BJ (cell line): ENCODE results near the gene EDNRB. TPM values are rescaled to one million over a fixed set of nuclear protein-coding genes. Genes with fewer than 3 reads are reported as not detected.
A peak's percentile ranks its signal among the peaks of the same experiment; 100 is the strongest.

ENCODE experiments used
- CTCF ChIA-PET: fragments of 350-600 bp; formaldehyde crosslinking; extraction: SDS; loops from one replicate; lab custom pipeline; 2021; ENCODE audit warnings: antibody characterized with exemption, inconsistent platforms; lab: Yijun Ruan, JAX
- POLR2A ChIA-PET: fragments of 300-600 bp; sonication (Branson Sonifier 250); formaldehyde crosslinking; extraction: SDS; loops from one replicate; lab custom pipeline; 2021; ENCODE audit warnings: antibody characterized with exemption; lab: Charles Lee
- DNase-seq: peaks from one replicate; pipeline ENCODE4 v3.0.0-alpha.2; 2011; ENCODE audit warnings: low read depth
- H3K27me3 ChIP-seq: 2 replicates; pipeline ENCODE4 v1.6.0; 2011; ENCODE audit warnings: low read length; ENCODE audit not compliant: control insufficient read depth, insufficient read depth
- H3K36me3 ChIP-seq: 2 replicates; pipeline ENCODE4 v1.5.1; 2011; ENCODE audit warnings: low read length; ENCODE audit not compliant: control insufficient read depth, insufficient read depth
- H3K4me3 ChIP-seq: 2 replicates; pipeline ENCODE4 v1.5.1; 2011; ENCODE audit warnings: low read depth, mild to moderate bottlenecking, control low read depth, low read length
- polyA plus RNA-seq: library from polyadenylated mRNA; depleted of rRNA; stranded (reverse); fragments of >200 nt; gene quantifications from 2 replicates; pipeline ENCODE4 v1.2.3, GENCODE V29; 2011
- TF ChIP-seq, protein P1 (sequence below): IDR thresholded peaks from 2 replicates; pipeline ENCODE4 v1.5.1; 2011; ENCODE audit warnings: low read depth, mild to moderate bottlenecking, control low read depth, inconsistent platforms, low read length, moderate library complexity; ENCODE audit not compliant: insufficient read depth

EDNRB gene
- polyA plus RNA-seq, 1 experiment, result not detected

DNA sequence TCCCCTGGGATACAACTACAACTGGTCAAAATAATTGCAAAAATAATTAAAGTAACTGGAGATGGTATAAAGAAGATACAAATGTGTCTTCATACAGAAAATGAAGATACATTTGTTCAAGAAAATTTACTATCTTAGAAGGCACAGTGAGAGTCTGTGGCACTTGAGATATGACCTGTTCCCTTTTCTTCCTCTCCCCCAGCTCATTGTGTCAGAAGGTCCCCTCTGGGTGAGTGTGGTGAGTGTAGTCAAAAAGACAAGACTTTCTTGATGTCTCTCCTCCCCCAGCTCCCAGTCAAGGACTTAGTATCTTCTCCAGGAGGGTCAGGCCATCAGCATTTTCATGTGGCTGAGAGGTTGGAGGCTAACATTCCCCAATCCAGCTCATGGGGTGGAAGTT, 51.7 kb downstream of the EDNRB start:
- Histone ChIP-seq H3K4me3 (no peak overlapping the region), H3K36me3 (no peaks in the 10 kb centered on the region), H3K27me3 (no peaks in the 10 kb centered on the region)
- DNase-seq, result no peak
- TF ChIP-seq, protein P1, sequence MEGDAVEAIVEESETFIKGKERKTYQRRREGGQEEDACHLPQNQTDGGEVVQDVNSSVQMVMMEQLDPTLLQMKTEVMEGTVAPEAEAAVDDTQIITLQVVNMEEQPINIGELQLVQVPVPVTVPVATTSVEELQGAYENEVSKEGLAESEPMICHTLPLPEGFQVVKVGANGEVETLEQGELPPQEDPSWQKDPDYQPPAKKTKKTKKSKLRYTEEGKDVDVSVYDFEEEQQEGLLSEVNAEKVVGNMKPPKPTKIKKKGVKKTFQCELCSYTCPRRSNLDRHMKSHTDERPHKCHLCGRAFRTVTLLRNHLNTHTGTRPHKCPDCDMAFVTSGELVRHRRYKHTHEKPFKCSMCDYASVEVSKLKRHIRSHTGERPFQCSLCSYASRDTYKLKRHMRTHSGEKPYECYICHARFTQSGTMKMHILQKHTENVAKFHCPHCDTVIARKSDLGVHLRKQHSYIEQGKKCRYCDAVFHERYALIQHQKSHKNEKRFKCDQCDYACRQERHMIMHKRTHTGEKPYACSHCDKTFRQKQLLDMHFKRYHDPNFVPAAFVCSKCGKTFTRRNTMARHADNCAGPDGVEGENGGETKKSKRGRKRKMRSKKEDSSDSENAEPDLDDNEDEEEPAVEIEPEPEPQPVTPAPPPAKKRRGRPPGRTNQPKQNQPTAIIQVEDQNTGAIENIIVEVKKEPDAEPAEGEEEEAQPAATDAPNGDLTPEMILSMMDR, result no peak
- ChIA-PET CTCF (no interaction called here), POLR2A (no interaction called here)

DNA sequence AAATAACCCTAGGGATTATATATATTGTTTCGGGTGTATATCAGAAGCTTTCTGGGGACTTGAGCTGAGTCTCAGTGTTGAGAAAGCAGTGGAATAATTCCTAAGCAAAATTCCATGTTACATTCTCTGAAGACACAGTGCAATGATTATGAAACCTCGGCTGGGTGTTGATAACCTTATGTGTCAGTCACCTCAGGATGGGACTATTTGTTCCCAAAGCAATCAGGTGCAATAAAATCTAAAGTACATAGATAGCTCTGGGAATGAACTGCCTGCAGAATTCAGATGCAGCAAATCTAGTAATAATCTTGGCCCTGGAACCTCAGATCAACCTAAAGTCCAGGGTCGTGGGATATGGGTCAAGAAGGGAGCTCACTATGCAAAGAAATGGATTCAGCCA, 53.0 kb downstream of the EDNRB start:
- Histone ChIP-seq H3K27me3 (no peaks in the 10 kb centered on the region), H3K36me3 (no peaks in the 10 kb centered on the region), H3K4me3 (no peak overlapping the region)
- TF ChIP-seq, protein P1, result no peak
- no peak for DNase-seq
- ChIA-PET CTCF (interaction anchor here (0.5 kb wide), 1 partner anchor 127 kb away, joined by 3 read pairs; no protein-coding TSS in a partner anchor), POLR2A (no interaction called here)

DNA sequence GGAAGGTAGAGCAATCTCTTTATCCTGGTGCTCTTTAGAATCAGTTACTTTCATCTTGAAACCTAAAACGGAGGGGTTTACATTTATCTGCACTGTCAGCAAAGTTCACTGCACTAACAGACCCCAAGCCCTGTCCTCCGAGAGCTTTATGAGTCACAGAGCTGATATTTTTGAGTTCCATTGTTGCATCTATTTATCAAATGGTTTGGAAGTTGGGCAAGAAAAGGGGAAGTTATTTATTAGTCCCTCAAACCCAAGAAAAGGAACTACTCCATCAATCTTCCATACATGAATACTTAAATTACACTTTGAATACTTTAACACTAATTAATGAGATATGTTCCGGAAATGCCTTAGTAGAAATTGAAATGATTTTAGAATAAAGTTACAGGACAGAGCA, 55.5 kb downstream of the EDNRB start:
- POLR2A ChIA-PET, result no interaction called here
- TF ChIP-seq, protein P1, result no peak
- no peaks in the 10 kb centered on the region for H3K36me3 ChIP-seq
- H3K4me3 ChIP-seq, result no peak overlapping the region
- no peaks in the 10 kb centered on the region for H3K27me3 ChIP-seq
- CTCF ChIA-PET, result no interaction called here
- no peak for DNase-seq

DNA sequence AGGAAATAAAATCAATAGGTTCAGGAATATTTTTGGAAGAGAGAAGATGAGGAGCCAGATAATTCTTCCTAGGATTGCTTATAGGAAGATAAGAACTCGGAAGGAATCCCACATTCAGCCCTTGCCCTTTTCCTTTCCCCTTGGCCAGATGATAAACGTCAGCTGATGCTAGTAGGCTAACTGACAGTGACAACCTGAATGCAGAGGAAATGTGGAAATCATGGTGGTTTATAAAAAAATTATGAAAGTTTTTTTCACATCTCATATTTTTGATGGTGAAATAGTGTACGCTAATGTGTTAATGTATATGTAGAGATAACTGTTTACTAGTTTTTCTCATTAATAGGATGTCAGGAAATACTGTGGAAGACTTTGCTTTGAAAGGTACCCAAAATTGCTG, 56.9 kb downstream of the EDNRB start:
- no peak for DNase-seq
- CTCF ChIA-PET, result no interaction called here
- TF ChIP-seq, protein P1, result no peak

DNA sequence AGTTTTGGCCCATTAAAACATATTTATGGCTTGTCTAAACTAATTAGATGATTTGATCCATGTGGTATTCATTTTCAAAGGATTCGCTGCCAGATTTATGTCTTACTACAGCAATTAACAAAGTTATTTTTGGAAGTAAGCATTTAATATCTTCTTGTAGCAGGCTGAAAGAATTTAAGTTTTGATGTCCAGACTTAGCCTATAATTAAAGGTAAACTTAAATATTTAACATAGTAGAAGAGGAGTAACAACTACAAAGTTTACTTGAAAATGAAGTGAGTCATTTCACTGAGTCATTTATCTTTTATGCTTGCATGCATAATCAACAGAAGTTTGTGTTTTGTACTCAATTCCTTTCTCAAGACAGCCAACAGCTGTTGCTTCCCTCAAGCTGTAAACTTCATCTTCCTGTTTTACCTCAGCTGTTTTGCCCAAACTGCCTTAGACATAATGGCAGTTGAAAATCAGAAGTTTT, 58.1 kb downstream of the EDNRB start:
- H3K36me3 ChIP-seq, result no peaks in the 10 kb centered on the region
- peak; percentile 3 for DNase-seq
- ChIA-PET CTCF (no interaction called here), POLR2A (no interaction called here)
- no peak overlapping the region for H3K4me3 ChIP-seq
- no peaks in the 10 kb centered on the region for H3K27me3 ChIP-seq
- TF ChIP-seq, protein P1, result no peak

More for the DNA sequence above, 56.9 kb downstream of the EDNRB start:
- Histone ChIP-seq H3K4me3 (no peak overlapping the region), H3K27me3 (no peaks in the 10 kb centered on the region), H3K36me3 (no peaks in the 10 kb centered on the region)
- POLR2A ChIA-PET, result no interaction called here
